Muscle of back (tissue), 13 donors: ENCODE results near the gene SLC25A22. TPM values are rescaled to one million over a fixed set of nuclear protein-coding genes. Genes with fewer than 3 reads are reported as not detected.

ENCODE experiments used
- DNase-seq, 3 donors: peaks; one replicate each; pipeline versions ENCODE4 v3.0.0 to v3.0.0-alpha.2; 2013
- long read RNA-seq, 9 donors: transcript quantifications; one replicate each; lab custom pipeline, GENCODE V29; 2026
- polyA plus RNA-seq, 10 donors: library from polyadenylated mRNA; unstranded; fragments of 120-200 nt; gene quantifications; one replicate each; pipeline ENCODE4 v1.2.1, GENCODE V29; 2013; ENCODE audit not compliant: insufficient read length in 10 of 10

The SLC25A22 gene
- 10 to 100 TPM in 6 of 10 donors, 1 to 10 TPM in 4; 9.0 to 16.8 (median 10.2) TPM for polyA plus RNA-seq
- long read RNA-seq, donor 1, partial matches to known transcripts, result 0 of 4 reads
- long read RNA-seq, donor 1, other reads (novel, unspliced or antisense), result 0 of 4 reads
- long read RNA-seq, donor 2, result 0 reads
- long read RNA-seq, donor 3, result 0 reads
- long read RNA-seq, donor 4, partial matches to known transcripts, result 0 of 2 reads
- long read RNA-seq, donor 4, other reads (novel, unspliced or antisense), result 0 of 2 reads
- long read RNA-seq, donor 5, partial matches to known transcripts, result 0 of 1 reads
- long read RNA-seq, donor 5, other reads (novel, unspliced or antisense), result 0 of 1 reads
- long read RNA-seq, donor 6, partial matches to known transcripts, result 0 of 1 reads
- long read RNA-seq, donor 6, other reads (novel, unspliced or antisense), result 0 of 1 reads
- long read RNA-seq, donor 7, partial matches to known transcripts, result 0 of 1 reads
- long read RNA-seq, donor 7, other reads (novel, unspliced or antisense), result 0 of 1 reads
- long read RNA-seq, donor 8, partial matches to known transcripts, result 0 of 1 reads
- long read RNA-seq, donor 8, other reads (novel, unspliced or antisense), result 0 of 1 reads
- long read RNA-seq, donor 9, result 0 reads

- DNase-seq, result peak; percentile 75 to 95 (median 88)
These were observed at the start of gene SLC25A22 for GRCh38 chr11:798093-798713. SLC25A22 (minus strand) TSS chr11:798281; CDS start chr11:795006, 3,275 bp downstream.

- DNase-seq, result no peak
These were observed 49.8 kb upstream of the SLC25A22 start for GRCh38 chr11:847876-848275.

DNA sequence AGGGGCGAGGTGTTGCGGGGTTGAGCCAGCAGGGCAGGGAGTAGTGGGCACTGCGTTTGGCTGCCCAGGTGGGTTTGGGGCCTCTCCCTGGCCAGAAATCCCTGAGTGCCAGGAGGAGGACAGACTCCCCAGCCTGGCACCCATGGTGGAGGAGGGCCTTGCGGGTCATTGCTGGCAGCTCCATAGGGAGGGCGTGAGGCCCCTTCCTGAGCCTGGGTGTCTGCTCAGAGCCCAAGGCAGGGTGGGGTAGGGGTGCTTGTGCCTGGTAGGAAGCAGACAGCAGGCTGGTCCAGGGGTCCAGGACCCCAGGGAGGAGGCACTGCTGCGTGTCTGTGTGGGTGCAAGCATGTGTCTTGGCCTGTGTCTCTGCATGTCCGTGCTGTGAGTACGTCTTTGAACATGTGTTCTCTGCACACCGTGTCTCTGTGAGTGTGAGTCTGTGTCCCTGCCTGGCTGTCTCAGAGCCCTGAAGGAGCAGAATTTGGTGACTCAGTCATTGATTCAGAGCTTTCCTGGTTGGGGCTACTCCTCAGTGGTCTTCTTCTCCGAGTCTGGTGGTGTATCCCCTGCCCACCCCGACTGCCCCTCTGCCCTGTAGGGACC is 48.5 kb upstream of the SLC25A22 start:
- DNase-seq, result no peak

DNA sequence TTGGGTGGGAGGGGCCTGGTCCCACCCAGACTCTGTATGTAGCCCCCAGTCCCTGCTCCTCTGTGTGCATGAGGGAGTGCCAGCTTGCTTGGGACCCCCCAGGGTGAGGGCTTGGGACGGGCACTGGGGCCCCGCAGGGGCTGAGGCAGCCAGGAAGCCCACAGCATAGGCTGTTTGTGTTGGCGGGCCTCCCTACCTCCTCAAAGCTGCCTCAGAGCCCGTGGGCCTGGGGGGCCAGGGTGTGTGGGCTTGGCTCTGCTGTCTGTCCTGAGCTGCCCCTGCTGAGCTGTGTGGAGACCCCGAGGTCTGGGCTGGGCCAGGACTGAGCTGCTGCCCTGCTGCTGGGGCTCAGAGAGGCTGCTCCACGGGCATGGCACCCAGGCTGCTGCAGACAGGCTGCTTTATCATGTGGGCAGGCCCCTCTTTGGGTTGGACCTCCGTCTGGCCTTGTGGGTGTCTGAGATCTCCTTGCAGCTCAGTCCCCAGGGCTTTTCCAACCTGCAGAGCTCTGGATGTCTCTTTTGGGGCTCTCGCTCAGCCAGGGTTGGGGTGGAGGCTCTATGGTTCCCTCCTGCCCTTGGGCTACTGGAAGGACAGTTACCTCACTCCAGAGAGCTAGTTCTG is 47.9 kb upstream of the SLC25A22 start:
- DNase-seq, result peak in 1 of 3 donors; percentile 46

- DNase-seq, result peak; percentile 92 to 95 (median 94)
These were observed 46.9 kb upstream of the SLC25A22 start for GRCh38 chr11:844693-845644.

DNA sequence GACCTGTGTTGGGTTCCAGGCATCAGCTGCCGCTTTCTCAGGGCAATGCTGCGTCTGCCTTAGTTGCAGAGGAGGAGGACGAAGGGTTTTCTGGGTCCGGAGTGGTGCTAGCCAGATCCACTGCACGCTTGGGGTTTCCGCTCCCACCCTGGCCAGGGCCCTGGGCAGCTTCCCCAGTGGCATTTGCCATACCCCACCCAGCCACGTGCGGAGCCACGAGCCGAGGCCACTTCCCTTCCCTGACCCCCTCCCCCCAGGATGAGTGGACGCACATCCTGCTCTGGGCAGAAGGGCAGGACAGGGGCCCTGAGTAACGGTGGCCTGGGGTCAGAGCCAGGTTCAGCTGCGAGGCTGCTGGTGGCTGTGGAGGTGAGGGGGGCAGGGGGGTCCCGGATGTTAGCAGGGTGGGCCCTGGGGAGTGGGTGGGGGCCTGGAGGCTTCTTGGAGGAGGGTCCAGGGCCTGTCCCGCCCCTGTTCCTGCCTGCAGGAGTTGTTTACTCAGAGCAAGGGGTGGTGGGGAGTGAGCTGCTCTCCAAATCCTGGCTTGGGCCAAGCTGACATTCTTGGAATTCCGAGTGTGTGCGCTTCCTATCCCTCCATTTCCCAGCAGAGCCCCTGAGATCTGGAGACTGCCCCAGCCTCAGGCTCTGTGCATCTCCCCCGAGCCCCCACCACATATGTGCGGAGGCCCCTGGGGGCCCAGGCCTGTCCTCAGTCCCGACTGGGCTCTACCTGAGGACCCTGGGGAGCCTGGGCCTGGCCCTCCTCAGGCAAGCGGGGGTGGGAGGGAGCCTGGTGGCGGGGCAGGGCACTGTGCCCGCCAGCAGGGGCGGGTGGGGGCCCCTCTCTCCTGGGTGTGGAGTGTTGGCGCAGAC is 46.0 kb upstream of the SLC25A22 start:
- DNase-seq, result peak; percentile 87 to 94 (median 93)

- DNase-seq, result peak in 1 of 3 donors; percentile 69
These were observed 45.1 kb upstream of the SLC25A22 start for GRCh38 chr11:843086-843734.

DNA sequence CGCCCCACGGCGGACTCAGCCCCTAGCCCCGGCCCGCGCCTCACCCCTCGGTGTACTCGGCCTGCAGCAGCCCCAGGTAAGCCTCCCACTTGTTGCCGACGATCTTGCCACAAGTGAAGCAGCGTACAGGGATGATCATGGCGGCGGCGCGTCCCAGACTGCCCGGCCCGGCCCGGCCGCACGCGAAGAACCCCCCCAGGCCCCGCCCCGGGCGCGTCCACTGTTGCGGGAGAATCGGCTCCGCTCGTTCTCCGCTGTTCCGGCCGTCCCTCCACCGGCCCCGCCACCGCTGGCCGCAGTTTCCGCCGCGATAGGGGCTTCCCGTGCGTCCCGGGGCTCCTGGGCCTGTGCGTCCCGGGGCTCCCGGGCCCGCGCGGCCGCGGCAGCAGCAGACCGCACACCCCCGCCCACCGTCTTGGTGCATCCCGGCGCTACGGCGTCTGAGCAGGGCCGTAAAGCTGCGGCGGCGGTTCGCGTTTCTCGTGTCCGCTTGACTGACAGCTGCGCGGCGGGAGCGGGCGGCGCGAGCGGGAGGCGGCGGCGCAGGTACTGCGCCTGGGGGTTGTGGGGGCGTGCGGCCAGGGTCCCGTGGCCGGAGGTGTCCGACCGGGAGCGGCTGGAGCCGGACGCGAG is 44.4 kb upstream of the SLC25A22 start, which contains the start of the genes POLR2L and TSPAN4:
POLR2L (minus strand) TSS at position 160 of the 633 bp plus-strand sequence; CDS start at position 139, 21 bp downstream.
TSPAN4 (plus strand) TSS at position 483 of the 633 bp plus-strand sequence. CDS start 7,453 bp downstream, outside the sequence.
- peak; percentile 88 to 96 (median 91) for DNase-seq

- no peak for DNase-seq
These were observed 43.9 kb upstream of the SLC25A22 start for GRCh38 chr11:841981-842369.

DNA sequence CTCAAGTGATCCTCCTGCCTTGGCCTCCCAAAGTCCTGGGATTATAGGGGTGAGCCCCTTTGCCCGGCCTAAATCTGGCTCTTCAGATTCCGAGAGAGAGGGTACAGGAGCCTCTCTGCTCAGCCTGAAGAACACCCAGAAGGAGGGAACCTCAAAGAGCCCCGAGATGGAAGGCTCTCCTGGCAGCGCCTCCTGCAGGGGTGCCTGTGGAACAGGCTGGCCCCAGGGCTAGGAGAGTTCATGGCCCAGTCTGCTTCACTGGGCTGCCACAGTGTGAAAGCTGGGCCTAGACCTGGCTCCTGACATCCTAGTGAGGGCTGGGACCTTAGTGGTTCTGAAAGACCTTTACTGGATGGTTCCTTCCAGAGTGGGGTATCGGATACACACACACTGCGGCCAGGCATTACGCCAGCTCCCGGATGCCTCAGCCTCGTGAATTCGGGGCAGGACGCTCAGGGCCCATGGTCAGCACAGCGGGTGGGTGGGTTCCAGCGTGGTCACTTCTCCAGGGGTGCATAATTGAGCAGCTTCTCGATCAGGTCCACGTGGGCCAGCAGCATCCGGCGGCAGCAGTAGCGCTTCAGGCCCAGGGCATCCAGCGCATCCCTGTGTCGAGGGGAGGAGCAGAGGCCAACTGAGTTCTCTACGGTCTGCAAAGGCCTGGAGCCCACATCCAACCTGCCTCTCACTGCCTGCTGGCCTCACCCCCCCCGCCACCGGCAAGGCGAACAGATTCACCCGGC is 42.0 kb upstream of the SLC25A22 start:
- no peak for DNase-seq

DNA sequence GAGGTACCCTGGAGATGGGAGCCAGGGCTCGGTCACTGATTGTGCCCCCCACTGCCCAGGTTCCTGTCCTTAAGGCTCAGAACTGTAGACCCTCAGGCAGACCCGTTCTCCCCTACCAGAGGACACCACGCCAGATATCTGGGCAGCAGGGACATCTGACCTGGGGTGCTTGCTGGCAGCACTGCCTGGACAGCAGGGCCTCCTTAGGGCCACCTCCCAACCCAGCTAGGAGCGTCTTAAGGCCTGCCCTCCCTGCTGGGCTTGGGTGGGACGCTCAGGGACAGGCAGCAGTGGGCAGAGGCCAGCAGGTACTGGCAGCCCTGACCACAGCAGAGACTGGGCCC is 41.2 kb upstream of the SLC25A22 start:
- no peak for DNase-seq

DNA sequence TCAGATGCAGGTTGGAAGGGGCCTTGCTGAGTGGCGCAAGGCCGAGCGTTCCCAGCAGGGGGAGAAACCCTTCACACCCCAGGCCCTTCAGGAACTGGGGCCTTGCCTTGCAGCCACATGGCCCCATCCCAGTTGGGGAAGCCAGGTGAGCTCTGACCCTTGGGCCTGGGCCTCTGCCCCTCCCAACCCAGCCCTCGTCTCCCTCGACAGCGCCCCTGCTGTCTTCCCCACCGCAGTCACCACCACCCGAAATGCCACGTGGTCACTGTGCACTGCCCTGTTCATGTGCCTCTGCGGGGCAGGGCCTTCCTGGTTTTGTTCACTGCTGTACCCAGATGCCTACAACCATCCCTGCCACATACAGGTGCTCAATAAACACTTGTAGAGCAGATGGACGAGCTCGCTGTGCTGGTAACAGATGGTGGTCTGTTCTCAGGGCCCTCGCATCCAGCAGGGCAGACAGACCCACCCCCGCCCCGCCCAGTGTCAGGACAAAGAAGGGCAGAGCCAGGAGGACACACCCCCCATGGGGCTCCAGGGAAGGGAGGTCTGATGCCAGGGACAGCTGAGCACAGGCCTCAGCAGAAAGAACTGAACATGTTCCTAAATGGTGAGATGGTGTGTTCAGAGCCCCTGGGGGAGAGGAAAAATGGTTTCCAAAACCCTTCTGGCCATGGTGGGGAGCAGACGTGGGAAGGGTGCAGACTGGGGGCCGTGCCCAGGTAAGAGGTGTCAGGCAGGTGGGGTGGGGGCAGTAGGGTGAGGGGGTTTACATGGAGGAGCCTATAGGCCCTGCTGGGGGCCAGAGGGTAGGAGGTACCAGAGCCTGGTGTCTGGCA is 40.6 kb upstream of the SLC25A22 start:
- peak in 1 of 3 donors; percentile 51 for DNase-seq

DNA sequence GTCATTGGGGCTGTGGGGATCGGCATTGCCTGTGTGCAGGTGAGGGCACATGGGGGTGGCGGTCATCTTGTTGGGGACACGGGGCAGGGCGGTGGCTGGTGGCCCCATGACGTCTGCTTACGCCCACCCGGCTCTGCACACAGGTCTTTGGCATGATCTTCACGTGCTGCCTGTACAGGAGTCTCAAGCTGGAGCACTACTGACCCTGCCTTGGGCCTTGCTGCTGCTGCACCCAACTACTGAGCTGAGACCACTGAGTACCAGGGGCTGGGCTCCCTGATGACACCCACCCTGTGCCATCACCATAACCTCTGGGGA is 39.9 kb upstream of the SLC25A22 start:
- no peak for DNase-seq

DNA sequence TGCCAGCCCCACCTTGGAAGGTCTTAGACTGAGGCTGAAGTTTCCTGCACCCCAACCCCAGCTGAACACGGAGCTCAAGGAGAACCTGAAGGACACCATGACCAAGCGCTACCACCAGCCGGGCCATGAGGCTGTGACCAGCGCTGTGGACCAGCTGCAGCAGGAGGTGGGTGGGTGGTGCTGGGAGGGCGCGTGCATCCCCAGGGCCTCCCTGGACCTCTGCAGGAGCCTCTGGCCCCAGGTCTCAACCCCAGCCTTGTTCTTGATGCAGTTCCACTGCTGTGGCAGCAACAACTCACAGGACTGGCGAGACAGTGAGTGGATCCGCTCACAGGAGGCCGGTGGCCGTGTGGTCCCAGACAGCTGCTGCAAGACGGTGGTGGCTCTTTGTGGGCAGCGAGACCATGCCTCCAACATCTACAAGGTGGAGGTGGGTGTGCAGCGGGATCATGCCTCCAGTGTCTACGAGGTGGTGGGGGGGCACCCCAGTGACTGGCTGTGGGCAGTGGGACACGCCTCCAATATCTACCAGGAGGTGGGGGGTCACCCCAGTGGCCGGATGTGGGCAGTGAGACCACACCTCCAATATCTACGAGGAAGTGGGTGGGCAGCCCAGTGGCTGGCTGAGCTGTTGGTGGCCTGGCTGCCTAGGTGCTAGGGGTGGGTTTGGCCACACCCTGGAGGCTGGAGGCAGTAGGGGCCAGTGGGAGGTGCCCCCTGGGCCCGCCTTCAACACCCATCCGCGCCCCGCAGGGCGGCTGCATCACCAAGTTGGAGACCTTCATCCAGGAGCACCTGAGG is 39.3 kb upstream of the SLC25A22 start:
- DNase-seq, result no peak

DNA sequence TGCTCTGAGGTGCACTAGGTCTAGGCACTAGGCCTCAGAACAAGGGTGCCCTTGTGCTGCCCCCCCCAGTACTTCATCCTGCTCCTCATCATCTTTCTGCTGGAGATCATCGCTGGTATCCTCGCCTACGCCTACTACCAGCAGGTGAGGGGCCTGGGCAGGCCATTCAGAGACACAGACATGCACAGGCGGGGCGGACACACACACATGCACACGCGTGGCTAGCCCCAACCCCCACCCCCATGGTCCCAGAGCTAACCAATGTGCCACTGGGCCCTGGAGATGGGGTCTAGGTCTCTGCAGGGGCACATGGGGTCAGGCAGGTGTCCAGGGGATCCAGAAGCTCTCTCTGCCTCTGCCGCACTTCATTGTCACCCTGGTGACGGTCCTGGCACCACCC is 38.6 kb upstream of the SLC25A22 start:
- no peak for DNase-seq

GRCh38 chr11:836274-836673 is 38.2 kb upstream of the SLC25A22 start:
- DNase-seq, result no peak
